HepG2 (cell line): ENCODE results near the gene DNMT3A.

ENCODE experiments used
- PHF21A ChIP-seq: sonication (generic); formaldehyde crosslinking; IDR thresholded peaks from 2 replicates; pipeline ENCODE4 v1.5.0; 2020; ENCODE audit warnings: mild to moderate bottlenecking, missing genetic modification reagents
- TOE1 ChIP-seq: sonication (generic); formaldehyde crosslinking; IDR thresholded peaks from 2 replicates; pipeline ENCODE4 v1.4.0; 2020; ENCODE audit warnings: mild to moderate bottlenecking, missing genetic modification reagents
- ZNF780A ChIP-seq: sonication (generic); formaldehyde crosslinking; IDR thresholded peaks from 2 replicates; pipeline ENCODE4 v1.8.0; 2022; ENCODE audit warnings: mild to moderate bottlenecking, missing genetic modification reagents, moderate library complexity

- TF ChIP-seq ZNF780A (CRISPR knock-in tag) (no peak), TOE1 (CRISPR knock-in tag) (no peak), PHF21A (CRISPR knock-in tag) (no peak)
Measured at GRCh38 chr2:25266399-25266798, 75.3 kb downstream of the DNMT3A start.
